Activated CD8-positive, alpha-beta memory T cell treated with anti-CD3 and anti-CD28 coated beads for 1 hour (primary cell): ENCODE measurements around the gene TMEM25.
"Not testable (repeated sequence)": the region's sequence is repeated elsewhere in the genome, so short reads cannot be mapped to it uniquely, and the experiment has no call there.

ENCODE experiments used
- DNase-seq, 2 donors: peaks; one replicate each; pipeline ENCODE4 v3.0.0-alpha.2; 2020; ENCODE audit warnings: low read depth in 1 of 2; ENCODE audit errors: extremely low read depth in 1 of 2

The TMEM25 gene

GRCh38 chr11:118531597-118532084, 649 bp downstream of the TMEM25 start:
- DNase-seq, result no peak

GRCh38 chr11:118532091-118532490, 1.1 kb downstream of the TMEM25 start:
- DNase-seq, result no peak

- no peak for DNase-seq
These were observed 2.1 kb downstream of the TMEM25 start for GRCh38 chr11:118532852-118533768.

- no peak for DNase-seq
These were observed 3.1 kb downstream of the TMEM25 start for GRCh38 chr11:118533769-118534729.

- DNase-seq, result no peak
These were observed 4.3 kb downstream of the TMEM25 start for GRCh38 chr11:118535261-118535660.

GRCh38 chr11:118536726-118537125, 5.7 kb downstream of the TMEM25 start:
- DNase-seq, result no peak

GRCh38 chr11:118537409-118537980, 6.5 kb downstream of the TMEM25 start:
- DNase-seq, result no peak

GRCh38 chr11:118544010-118544646, 13.1 kb downstream of the TMEM25 start:
- no peak for DNase-seq

GRCh38 chr11:118544647-118545010, 13.6 kb downstream of the TMEM25 start:
- DNase-seq, result no peak

GRCh38 chr11:118545533-118545932, 14.5 kb downstream of the TMEM25 start:
- DNase-seq, result no peak

- DNase-seq, result no peak
These were observed 16.1 kb downstream of the TMEM25 start for GRCh38 chr11:118547132-118547531.

GRCh38 chr11:118552341-118552740, 21.3 kb downstream of the TMEM25 start:
- DNase-seq, result no peak

GRCh38 chr11:118560806-118561205, 29.8 kb downstream of the TMEM25 start:
- no peak for DNase-seq

- DNase-seq, result no peak
These were observed 34.1 kb downstream of the TMEM25 start for GRCh38 chr11:118565051-118565450.

- DNase-seq, result no peak
These were observed 38.7 kb downstream of the TMEM25 start for GRCh38 chr11:118569670-118570069.

- DNase-seq, result no peak
These were observed 39.8 kb downstream of the TMEM25 start for GRCh38 chr11:118570787-118571186.

- not testable (repeated sequence) for DNase-seq
These were observed 40.7 kb downstream of the TMEM25 start for GRCh38 chr11:118571701-118572060.

- DNase-seq, result peak; percentile 52 to 65
These were observed 41.3 kb downstream of the TMEM25 start, which contains the start of gene ARCN1 for GRCh38 chr11:118572061-118572980. ARCN1 (plus strand) TSS chr11:118572409; CDS start chr11:118572548, 139 bp downstream.

GRCh38 chr11:118572981-118573550, 42.1 kb downstream of the TMEM25 start:
- DNase-seq, result no peak
